Chondrocyte (in vitro differentiated cells): Measurements from ENCODE around the gene ZPBP. TPM values are rescaled to one million over a fixed set of nuclear protein-coding genes. Genes with fewer than 3 reads are reported as not detected.

Experiments used
- DNase-seq: peaks from one replicate; pipeline ENCODE4 v3.0.0; 2021; ENCODE audit warnings: mixed read lengths, low spot score
- H3K27ac Mint-ChIP-seq: one replicate; pipeline ENCODE4 v1.8.0; 2021; ENCODE audit warnings: mild to moderate bottlenecking, moderate library complexity, mixed read lengths; ENCODE audit not compliant: unreplicated experiment
- H3K27me3 Mint-ChIP-seq: 2 replicates; pipeline ENCODE4 v1.8.0; 2021; ENCODE audit warnings: low read depth, mixed read lengths
- H3K36me3 Mint-ChIP-seq: 2 replicates; pipeline ENCODE4 v1.8.0; 2021; ENCODE audit warnings: low read depth, mixed read lengths
- H3K4me1 Mint-ChIP-seq: 2 replicates; pipeline ENCODE4 v1.8.0; 2021; ENCODE audit warnings: low read depth, mild to moderate bottlenecking, mixed read lengths
- H3K4me3 Mint-ChIP-seq: one replicate; pipeline ENCODE4 v1.8.0; 2021; ENCODE audit warnings: mild to moderate bottlenecking, moderate library complexity, mixed read lengths; ENCODE audit not compliant: unreplicated experiment
- H3K9me3 Mint-ChIP-seq: 2 replicates; pipeline ENCODE4 v1.8.0; 2021; ENCODE audit warnings: low read depth, mixed read lengths
- CTCF ChIP-seq: fragments of 200-600 bp; sonication (generic); IDR thresholded peaks from 2 replicates; pipeline ENCODE4 v1.5.0; 2021; ENCODE audit warnings: antibody characterized with exemption, mild to moderate bottlenecking, moderate library complexity
- total RNA-seq: library from RNA; stranded (reverse); gene quantifications from 3 replicates; pipeline ENCODE4 v1.2.1, GENCODE V29; 2021

Gene ZPBP
- total RNA-seq, 1 donor from 2014 or later = not detected

- Mint-ChIP-seq H3K9me3 (no peaks in the 10 kb centered on the region), H3K4me1 (no peaks in the 10 kb centered on the region), H3K27me3 (peaks cover 23% of the 10 kb centered on the region), H3K36me3 (no peaks in the 10 kb centered on the region), H3K27ac (no peak overlapping the region), H3K4me3 (no peak overlapping the region)
- TF ChIP-seq CTCF = no peak
- DNase-seq = no peak
Observed at GRCh38 chr7:50138101-50138500, 45.1 kb upstream of the ZPBP start.

GRCh38 chr7:50125766-50126165 is 32.7 kb upstream of the ZPBP start:
- H3K27me3 Mint-ChIP-seq = peaks cover 5% of the 10 kb centered on the region
- no peak overlapping the region for H3K4me3 Mint-ChIP-seq
- no peaks in the 10 kb centered on the region for H3K36me3 Mint-ChIP-seq
- no peak overlapping the region for H3K27ac Mint-ChIP-seq
- no peaks in the 10 kb centered on the region for H3K4me1 Mint-ChIP-seq
- H3K9me3 Mint-ChIP-seq = peaks cover 6% of the 10 kb centered on the region
- TF ChIP-seq CTCF = no peak
- no peak for DNase-seq

GRCh38 chr7:50121286-50121685 is 28.2 kb upstream of the ZPBP start:
- no peak for DNase-seq
- Mint-ChIP-seq H3K9me3 (no peaks in the 10 kb centered on the region), H3K27ac (no peak overlapping the region), H3K27me3 (peaks cover 4% of the 10 kb centered on the region), H3K4me3 (no peak overlapping the region), H3K4me1 (no peaks in the 10 kb centered on the region), H3K36me3 (no peaks in the 10 kb centered on the region)
- TF ChIP-seq CTCF = no peak

- no peak for DNase-seq
- peaks cover 5% of the 10 kb centered on the region for H3K27me3 Mint-ChIP-seq
- no peaks in the 10 kb centered on the region for H3K4me1 Mint-ChIP-seq
- TF ChIP-seq CTCF = peak; percentile 11
- no peak overlapping the region for H3K4me3 Mint-ChIP-seq
- no peak overlapping the region for H3K27ac Mint-ChIP-seq
- no peaks in the 10 kb centered on the region for H3K36me3 Mint-ChIP-seq
- no peaks in the 10 kb centered on the region for H3K9me3 Mint-ChIP-seq
Observed at GRCh38 chr7:50119815-50120637, 27.0 kb upstream of the ZPBP start.

- peaks cover 3% of the 10 kb centered on the region for H3K36me3 Mint-ChIP-seq
- no peak for TF ChIP-seq CTCF
- H3K4me3 Mint-ChIP-seq = no peak overlapping the region
- peaks cover 10% of the 10 kb centered on the region for H3K27me3 Mint-ChIP-seq
- H3K27ac Mint-ChIP-seq = no peak overlapping the region
- no peaks in the 10 kb centered on the region for H3K4me1 Mint-ChIP-seq
- peaks cover 15% of the 10 kb centered on the region for H3K9me3 Mint-ChIP-seq
- DNase-seq = no peak
Observed at GRCh38 chr7:50112250-50112649, 19.2 kb upstream of the ZPBP start.
